HG03097 (cell line): Measurements from ENCODE around the gene RNASE12.
"Not testable (repeated sequence)": the region's sequence is repeated elsewhere in the genome, so short reads cannot be mapped to it uniquely, and the experiment has no call there.

Source experiments
- ATAC-seq: cut with Tn5 transposase; IDR thresholded peaks from one replicate; pipeline ENCODE4 v1.9.1; 2021; ENCODE audit not compliant: unreplicated experiment, low FRiP score

RNASE12 gene, protein sequence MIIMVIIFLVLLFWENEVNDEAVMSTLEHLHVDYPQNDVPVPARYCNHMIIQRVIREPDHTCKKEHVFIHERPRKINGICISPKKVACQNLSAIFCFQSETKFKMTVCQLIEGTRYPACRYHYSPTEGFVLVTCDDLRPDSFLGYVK

DNA sequence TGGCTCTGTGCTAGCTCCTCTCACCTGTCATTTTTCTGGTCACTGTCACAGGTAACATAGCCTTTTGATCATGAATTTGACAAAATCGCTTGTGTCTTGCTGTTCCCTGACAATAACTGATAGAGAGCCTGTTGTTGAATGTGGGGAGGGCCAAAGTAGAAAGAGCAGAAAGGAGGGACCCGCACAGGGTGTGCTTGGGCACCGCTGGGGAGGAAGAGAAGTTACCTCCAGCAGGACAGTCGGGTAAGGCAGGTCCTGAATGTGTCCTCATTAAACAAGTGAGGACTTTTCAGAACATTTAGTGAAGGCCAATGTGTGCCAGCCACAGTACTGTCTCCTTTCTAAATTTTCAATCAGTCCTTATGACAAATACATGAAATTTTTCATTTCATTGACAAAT lies at the start of gene RNASE12:
Gene RNASE12 (minus strand): TSS at position 142 of the 400 bp plus-strand sequence. CDS start 653 bp downstream, outside the sequence.
- ATAC-seq = no peak

DNA sequence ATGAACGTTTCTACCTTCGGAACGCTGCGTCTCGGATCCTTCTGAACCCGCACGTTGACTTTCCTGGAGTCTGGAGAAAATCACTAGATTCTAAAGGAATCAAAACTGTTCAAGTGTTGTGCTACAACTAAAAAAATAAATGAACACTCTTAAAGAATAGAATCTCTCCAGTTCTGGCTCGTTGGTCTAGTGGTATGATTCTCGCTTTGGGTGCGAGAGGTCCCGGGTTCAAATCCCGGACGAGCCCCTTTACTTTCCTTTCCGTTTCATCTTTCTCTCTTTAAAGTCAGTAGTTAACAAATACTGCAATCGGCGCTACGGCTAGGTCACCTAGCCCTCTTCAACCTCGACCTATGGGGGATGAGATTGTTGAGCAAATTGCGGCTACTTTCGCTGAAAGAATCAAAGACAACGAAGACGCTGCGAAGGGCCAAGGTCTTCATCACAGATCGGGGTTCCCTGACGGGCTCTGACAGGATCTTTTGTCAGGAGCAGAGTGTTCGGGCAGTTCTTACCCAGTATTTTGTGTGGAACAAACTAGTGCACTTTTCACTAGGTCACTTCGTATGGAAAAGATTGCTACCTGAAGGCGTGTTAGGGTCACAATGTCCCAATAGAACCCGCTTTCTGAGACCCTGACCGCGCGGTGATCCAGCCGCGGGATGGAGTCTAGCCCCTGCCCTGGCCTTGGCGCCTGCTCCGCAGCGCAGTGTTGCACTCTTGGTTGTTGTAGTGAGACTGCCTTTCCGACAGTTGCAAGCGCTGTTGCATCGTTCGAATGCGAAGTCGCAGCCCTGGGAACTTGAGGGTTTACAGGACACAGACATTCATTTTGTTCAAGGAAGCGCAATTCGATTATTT lies 41.9 kb upstream of the RNASE12 start:
- ATAC-seq = peak; percentile 62

DNA sequence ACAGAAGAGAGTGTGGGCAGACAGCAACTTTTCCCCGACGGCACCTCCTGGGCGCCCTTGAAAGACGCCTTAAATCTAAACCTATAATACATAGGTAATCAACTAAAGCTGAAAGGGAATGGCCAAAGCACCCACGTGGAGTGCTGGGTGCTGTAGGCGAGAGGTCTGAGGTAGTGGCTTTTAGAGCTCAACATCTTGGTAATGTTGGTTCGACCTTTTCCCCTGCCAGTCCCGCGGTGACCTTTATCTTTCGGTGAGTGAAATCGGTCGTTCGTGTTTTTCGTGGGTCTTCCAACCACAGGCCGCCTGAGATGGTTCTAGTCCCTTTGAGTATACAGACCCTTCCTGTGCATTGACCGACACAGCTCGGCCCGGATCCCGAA lies 41.3 kb upstream of the RNASE12 start:
- no peak for ATAC-seq

DNA sequence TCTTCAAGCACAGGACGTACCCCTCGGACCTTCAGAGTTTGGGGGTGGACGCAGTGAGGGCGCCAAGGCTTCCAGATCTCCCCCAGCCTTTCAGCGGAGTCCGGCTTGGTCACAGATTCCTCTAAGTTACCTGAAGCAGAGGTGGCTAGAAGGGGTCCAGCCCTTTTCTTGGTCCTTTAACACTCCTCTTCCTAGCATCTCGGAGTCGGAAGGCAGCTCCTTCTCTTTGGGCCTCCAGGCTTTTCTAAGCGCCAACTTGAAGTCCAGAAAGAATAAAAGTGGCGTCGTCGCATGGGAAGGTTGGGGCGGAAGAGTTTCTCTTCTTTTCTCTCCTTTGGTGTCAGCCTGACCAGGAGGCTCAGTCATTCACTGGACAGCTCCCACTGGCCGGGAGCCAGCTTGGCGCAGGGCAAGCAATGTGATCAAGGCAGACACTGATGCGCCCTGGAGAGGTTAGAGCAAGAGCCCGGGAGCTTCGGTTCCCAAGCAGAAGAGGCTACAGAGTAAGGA lies 40.8 kb upstream of the RNASE12 start:
- ATAC-seq = no peak

DNA sequence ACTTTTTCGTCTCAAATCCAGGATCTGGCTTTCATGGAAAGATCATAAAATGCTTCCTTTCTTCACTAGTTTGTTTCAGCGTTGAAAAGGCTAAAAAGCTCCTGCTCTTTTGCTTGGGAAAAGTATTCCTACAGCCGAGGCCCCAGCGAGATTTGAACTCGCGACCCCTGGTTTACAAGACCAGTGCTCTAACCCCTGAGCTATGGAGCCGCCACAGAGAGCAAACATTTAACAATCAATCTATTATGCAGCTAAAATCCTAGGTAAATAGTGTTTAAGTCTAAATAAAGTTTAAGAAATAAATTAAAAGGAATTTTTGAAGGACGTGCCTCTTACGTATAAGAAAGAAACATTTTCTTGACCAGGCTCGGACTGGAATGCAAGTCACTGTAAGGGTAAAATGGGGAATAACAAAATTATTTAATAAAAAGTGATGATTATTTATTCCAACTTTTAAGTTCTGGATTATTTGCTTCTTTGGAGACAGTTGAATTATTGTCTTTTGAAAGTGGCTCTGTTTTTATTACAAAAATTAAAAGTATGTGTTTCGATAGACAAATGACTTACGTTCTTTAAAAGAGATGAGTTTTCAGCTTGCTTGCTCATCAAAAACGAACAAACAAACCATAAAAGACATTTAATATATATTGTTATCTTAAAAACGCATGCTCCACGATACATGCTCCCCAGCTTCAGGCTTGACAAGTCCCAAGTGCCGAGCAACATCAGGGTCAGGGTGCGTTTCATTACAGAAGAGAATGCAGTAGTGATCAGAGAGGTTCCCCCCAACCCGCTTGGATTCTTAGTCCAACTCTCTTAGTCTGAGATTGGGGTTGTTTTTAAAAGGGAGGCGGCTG lies 40.1 kb upstream of the RNASE12 start:
- no peak for ATAC-seq

DNA sequence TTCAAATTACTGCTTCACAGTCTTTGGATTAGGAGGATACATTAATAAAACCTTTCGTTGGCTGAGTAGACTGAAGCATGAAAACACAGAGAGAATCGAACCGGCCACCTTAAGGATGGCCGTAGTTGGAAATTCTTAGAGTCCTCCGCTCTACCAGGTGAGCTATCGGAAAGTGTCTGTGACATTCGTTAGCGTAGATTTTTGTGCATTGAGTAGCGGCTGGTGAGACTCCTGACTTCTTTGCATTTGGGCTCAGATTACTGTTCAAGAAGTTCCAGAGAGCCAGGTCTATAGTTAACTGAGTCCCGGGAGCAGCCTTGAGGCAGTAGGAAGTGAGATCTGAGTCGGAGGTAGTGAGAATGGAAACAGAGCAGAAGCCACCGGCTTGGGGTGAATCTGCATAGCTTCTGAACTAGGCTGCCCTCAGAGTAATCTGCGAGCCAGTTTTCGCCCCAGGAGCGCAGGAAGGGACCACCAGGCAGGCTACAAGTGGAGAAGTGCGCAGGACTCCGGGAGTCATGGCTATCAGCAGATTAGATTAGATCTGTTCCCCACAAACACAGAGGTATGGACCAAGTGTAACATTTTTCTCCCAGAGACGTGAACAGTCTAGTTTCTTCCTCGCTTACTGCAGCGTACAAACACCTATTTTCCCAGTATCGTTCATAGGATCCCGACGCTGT lies 39.3 kb upstream of the RNASE12 start:
- no peak for ATAC-seq

DNA sequence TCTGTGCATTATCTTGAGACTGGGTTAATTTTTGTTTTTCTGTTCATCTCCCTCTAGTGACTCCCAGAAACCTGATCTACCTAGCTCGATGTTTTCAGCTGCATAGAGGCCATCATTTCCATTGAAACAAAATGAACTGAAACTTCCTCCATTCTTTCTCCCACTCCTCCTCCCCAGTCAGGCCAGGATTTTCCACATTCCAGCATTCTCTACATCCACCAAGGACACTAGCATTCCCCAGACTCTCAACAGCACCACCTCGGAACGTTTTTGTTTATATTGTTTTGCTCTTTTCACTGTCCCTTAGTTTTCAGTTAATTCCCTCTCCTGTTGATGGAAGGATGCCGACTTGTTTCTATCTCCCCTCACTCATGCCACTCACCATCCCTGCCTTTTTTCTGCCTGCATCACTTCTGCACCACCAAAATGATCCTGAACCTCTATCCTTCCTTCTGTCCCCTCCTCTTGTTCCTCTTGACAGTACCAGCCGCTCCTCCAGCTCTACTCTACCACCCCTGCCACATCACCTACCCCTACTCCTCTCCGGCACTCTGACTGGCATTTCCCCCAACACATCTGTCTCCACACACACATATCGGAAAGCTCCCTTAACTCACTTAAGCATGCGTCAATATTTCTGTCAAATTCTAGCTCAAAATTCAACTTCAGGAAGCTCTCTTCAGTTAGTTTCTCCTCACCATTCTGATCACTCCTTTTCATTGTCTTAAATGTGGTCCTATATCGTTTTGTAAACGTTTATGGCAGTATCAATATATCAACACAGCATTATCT lies 37.1 kb upstream of the RNASE12 start:
- ATAC-seq = no peak

DNA sequence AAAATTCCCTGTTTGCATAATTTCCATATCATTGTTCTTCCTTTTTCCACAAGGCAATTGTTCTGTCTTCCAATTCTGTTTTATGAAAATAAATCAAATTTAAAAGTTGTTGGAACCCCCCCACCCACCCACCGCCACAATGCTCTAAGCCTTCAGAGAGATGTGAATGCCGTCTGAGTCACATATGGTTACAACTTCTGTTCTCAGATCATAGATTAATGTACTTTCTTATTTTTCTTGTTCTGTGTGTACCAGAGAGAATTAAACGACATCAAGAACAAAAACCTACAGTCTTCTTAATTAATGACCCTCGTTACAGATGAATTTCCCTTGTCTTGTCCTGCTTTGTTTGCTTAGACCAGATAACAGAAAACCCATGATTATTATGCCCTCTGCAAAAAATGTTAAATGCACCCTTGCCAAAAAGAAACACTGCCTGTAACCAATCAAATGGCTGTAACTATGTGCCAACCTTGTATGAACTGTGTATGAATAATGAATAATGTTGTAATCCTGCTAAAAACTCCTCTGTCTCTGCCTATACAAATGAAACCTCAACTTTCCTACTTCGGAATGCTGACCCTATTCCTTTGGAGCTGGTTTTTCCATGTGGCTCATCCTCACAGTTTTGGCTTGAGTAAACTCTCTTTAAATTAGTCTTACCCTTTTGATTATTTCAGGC lies 36.3 kb upstream of the RNASE12 start:
- no peak for ATAC-seq

DNA sequence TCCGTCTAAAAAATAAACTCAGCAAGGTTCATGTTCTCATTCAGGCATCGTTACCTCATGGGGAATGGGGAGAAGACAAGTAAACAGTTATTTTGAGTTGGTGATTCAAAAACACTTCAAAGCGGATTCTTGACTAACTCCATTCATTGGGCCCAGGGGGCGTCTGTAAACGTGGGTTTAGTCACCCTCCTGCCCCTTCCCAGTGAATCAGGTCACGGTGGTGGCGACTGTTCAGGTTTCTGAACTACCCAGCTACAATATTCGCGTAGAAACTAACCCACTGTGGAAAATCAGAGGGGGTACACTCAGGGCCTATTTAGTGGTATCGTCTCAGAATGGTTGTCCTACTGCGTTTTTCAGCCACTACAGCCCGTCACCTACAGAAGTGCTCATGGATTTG lies 35.1 kb upstream of the RNASE12 start:
- no peak for ATAC-seq

DNA sequence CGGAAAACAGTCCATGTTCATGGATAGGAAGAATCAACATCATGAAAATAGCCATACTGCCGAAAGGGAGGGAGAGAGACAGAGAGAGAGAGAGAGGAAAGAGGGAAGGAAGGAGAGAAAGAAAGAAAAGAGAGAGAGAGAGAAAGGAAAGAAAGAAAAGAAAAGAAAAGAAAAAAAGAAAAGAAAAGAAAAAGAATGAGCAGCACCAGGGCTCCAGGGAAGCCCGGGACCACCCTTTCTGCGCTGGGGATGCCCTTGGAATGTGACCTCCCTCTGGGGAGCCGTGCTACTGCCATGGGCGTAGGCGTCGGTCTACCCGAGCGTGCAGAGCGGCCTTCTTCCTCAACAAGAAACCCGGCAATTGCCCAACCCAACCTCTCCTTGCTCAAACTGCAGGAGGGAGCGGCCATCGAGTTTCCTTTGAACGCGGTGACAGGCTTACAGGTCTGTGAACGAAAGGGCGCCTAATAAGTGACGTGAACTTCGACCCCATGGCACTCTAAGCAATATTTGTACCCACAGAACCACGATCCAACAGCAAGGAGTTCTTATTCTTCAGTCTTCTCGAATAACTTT lies 33.4 kb upstream of the RNASE12 start:
- peak; percentile 40 for ATAC-seq

DNA sequence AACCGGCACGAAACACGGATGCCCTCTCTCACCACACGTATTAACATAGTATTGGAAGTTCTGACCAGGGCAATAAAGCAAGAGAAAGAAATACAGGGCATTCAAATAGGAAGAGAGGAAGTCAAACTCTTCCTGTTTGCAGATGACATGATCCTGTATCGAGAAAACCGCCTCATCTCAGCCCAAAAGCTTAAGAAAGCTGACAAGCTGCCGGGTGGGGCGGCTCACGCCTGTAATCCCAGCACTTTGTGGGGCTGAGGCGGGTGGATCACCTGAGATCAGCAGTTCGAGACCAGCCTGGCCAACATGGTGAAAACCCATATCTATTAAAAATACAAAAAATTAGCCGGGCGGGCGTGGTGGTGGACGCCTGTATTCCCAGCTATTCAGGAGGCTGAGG lies 32.6 kb upstream of the RNASE12 start:
- ATAC-seq = no peak

DNA sequence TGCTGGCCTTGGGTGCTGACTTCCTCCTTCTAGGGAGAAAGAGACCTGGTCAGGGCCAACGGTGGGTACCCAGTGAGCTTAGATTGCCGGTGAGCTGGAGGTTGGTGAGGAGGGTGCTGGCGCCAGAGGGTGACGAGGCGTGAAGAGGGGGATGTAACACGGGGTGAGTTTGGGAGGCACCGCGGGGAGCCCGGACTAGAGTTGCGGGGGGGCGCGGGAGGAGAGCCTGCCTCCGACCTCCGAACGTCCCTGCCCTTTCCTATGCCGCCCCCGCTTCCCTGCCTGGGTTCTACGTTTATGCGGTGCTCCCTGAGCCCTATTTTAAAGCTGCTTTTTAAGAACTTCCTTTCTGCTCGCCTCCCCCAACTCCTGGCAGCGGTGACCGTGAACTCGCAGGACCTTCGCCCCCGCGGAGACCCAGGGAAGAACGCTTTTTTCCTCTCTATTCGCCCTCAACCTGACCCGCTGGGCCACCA lies 31.7 kb upstream of the RNASE12 start:
- no peak for ATAC-seq

DNA sequence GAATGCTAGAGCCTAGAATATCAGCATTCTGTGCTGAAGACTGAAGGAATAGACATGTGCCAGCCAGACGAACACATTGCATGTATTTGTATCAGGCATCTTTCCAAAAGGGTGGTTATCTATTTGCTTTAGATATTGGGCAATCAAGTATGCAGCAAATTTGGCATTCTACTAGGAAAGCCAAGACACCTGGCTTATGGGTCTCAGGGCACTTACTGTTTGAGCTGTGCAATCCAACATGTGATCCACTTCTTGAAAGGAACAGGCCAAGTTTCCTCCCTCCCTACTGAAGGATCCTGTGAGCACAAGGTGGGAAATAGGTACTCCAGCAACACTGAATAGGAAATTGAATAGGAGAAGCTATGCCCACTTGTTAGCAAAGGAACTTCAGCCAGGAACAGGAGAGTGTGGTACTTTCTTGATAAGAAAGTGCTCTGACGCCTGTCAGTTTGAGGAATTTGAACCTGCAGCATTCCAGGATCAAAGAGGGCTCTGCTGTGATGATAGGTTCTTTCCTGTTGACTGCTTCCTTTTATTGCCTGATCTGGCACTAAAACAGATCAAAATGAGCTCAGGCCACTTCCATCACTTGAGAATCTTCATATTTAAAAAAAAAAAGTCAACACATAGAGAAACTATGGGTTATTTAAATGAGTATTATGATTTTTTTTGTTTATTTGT lies 29.8 kb upstream of the RNASE12 start:
- ATAC-seq = no peak

DNA sequence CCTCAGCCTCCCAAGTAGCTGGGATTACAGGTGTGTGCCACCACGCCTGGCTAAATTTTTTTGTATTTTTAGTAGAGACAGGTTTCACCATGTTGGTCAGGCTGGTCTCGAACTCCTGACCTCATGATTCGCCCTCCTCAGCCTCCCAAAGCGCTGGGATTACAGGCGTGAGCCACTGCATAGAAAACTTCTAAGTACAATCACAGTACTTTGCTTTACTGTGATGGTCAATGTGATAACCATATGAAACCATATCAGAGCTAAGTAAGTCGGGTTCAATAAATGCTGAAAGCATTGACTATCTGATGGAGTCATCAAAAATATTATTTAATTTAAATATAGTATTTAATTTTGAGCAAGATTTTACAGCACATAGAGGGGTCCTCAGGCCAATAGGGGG lies 28.5 kb upstream of the RNASE12 start:
- not testable (repeated sequence) for ATAC-seq

DNA sequence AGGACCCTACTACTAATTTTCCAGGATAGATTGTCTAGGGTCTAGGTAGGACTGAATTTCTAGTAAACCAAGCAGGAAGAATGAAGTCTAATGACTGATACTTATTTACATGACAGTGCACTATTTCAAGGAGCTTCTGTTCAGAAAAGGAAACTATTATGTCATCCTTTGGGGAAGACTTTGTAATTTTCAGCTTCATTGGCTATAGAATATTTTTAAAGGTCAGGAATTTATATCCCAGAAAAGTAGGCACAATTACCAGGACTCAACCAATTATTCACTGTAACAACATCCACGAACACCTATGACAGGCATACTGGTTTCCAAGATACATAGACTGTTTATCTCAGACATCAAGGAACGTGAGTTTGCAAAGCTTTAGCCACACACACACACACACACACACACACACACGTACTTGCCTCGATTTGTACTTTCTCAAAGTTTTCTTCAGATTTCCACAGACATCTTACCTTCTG lies 27.1 kb upstream of the RNASE12 start:
- ATAC-seq = no peak

DNA sequence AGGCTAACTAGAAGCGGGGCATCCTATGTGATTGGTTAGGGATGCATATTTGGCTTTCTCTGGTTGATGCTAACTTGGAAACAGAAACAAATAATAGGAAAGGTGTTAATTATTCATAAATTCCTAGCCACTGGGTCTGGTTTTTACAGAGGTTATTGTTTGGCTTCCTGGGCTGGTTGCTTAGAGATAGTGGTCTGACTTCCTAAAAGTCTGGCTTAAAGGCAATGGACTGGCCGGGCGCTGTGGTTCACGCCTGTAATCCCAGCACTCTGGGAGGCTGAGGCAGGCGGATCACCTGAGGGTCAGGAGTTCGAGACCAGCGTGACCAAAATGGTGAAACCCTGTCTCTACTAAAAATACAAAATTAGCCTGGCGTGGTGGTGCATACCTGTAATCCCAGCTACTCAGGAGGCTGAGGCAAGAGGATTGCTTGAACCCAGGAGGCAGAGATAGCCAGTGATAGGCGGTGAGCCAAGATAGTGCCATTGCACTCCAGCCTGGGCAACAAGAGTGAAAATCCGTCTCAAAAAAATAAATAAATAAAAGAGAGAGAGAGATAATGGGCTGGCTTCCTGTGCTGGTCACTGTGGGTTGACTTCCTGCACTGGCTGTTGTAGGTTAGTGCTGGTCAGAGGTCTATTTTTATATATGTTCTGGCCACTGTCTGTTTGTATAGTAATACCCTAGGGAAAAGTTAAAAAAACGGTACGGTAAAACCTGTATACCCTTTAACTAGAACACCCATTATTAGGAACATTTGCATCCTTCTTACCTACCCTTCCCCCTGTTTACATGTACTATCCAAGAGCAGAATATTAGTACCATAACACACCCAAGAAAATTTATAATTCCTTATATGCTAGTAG lies 26.2 kb upstream of the RNASE12 start:
- ATAC-seq = peak; percentile 32

DNA sequence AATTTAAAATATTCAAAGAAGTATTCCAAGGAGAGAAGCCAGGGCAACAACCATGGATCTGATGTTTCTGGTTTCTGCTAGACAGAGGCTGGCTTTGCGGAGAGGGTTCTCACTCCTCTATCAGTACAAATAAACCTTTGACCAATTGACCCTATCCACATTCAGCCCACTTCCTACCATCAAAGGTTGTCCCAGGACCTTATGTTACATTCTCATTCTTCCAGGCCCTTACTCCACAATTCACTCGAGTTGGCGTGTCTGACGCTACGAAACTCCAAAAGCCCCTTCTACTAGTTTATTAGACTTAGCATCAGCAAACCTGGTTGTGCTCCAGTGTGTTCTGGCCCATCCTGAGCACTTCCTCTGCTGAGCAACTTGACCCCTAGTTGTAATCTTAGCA lies 24.8 kb upstream of the RNASE12 start:
- no peak for ATAC-seq
